Parathyroid adenoma (tissue), 2 donors: ENCODE measurements around the gene ULBP1.
A peak's percentile ranks its signal among the peaks of the same experiment; 100 is the strongest.
"Not testable (repeated sequence)": the region's sequence is repeated elsewhere in the genome, so short reads cannot be mapped to it uniquely, and the experiment has no call there.

Experiments used
- H2AFZ ChIP-seq: fragments of 300-600 bp; sonication (generic); one replicate; pipeline ENCODE4 v1.7.0; 2017; ENCODE audit warnings: antibody characterized with exemption, mild to moderate bottlenecking
- H3K27ac ChIP-seq: fragments of 300-600 bp; sonication (generic); one replicate; pipeline ENCODE4 v1.7.0; 2017
- H3K27me3 ChIP-seq: fragments of 300-600 bp; sonication (generic); one replicate; pipeline ENCODE4 v1.7.0; 2017; ENCODE audit warnings: low read length; ENCODE audit not compliant: control insufficient read depth, insufficient read depth
- H3K36me3 ChIP-seq: fragments of 300-600 bp; sonication (generic); one replicate; pipeline ENCODE4 v1.7.0; 2017; ENCODE audit warnings: low read length; ENCODE audit not compliant: control insufficient read depth, insufficient read depth
- H3K4me1 ChIP-seq: fragments of 300-600 bp; sonication (generic); one replicate; pipeline ENCODE4 v1.7.0; 2017; ENCODE audit warnings: control low read depth
- H3K4me2 ChIP-seq: fragments of 300-600 bp; sonication (generic); one replicate; pipeline ENCODE4 v1.7.0; 2017; ENCODE audit warnings: low read length
- H3K4me3 ChIP-seq: fragments of 300-600 bp; sonication (generic); one replicate; pipeline ENCODE4 v1.7.0; 2017; ENCODE audit warnings: low read depth, low read length
- H3K79me2 ChIP-seq: fragments of 300-600 bp; sonication (generic); one replicate; pipeline ENCODE4 v1.7.0; 2017; ENCODE audit warnings: control low read depth
- H3K9ac ChIP-seq: fragments of 300-600 bp; sonication (generic); one replicate; pipeline ENCODE4 v1.7.0; 2017; ENCODE audit warnings: mild to moderate bottlenecking
- H3K9me3 ChIP-seq: fragments of 300-600 bp; sonication (generic); one replicate; pipeline ENCODE4 v1.7.0; 2017; ENCODE audit warnings: low read length; ENCODE audit not compliant: control insufficient read depth
- CTCF ChIP-seq: fragments of 300-600 bp; sonication (generic); IDR thresholded peaks from one replicate; pipeline ENCODE4 v1.7.0; 2017; ENCODE audit warnings: antibody characterized with exemption, mild to moderate bottlenecking
- donor health status: primary hyperparathyroidism.

The ULBP1 gene

DNA sequence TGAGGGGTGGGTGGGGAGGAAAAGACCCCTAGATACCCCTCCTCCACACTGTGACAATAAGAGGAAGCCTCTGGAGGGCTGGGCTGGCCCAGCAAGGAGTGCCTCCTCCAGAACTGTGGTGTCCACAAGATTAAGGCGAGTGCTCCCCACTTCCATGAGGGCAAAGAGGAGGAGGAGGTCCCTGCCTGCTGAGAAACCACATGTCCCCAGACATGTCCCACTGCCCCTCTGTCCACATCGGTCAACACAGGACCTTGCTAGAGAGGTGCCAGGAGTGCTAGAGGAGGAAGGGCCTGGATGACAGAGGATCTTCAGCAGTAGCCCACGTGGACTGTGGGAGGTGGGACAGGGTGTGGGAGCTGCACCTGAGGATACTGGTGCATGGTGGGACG is 43.9 kb upstream of the ULBP1 start:
- H3K36me3 ChIP-seq = no peaks in the 10 kb centered on the region
- no peaks in the 10 kb centered on the region for H3K79me2 ChIP-seq
- H3K27ac ChIP-seq = no peak overlapping the region
- peaks cover 4% of the 10 kb centered on the region for H3K4me1 ChIP-seq
- H3K4me2 ChIP-seq = no peak overlapping the region
- TF ChIP-seq CTCF = no peak
- H3K9ac ChIP-seq = no peak overlapping the region
- H3K9me3 ChIP-seq = no peaks in the 10 kb centered on the region
- no peak overlapping the region for H3K4me3 ChIP-seq
- H3K27me3 ChIP-seq = no peaks in the 10 kb centered on the region
- no peak overlapping the region for H2AFZ ChIP-seq

- Histone ChIP-seq H3K27me3 (no peaks in the 10 kb centered on the region), H3K9ac (no peak overlapping the region)
- TF ChIP-seq CTCF = no peak
These were observed 42.4 kb upstream of the ULBP1 start for GRCh38 chr6:149921361-149921760.

DNA sequence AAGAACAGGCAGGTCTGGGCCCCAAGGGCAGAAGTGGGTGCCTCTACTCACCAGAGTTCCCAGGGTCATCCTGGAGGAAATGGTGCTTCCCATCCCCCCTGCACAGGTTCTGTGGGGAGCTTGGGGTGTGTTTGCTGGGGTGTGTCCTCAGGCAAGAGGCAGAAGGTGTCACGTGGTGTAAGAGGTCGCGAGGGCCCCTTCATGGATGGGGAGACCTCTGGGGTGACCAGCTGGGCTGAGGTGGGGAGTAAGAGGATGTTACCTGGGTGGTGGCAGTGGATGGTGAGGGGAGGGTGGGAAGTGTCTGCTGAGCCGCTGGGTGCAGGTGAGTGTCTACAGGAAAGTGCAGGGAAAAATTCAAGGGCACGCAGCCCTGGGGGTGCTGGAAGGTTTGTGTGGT is 41.7 kb upstream of the ULBP1 start:
- H3K4me2 ChIP-seq, H3K9ac ChIP-seq, H3K4me3 ChIP-seq, H2AFZ ChIP-seq, H3K36me3 ChIP-seq, H3K27ac ChIP-seq, H3K27me3 ChIP-seq, H3K79me2 ChIP-seq, H3K4me1 ChIP-seq, H3K9me3 ChIP-seq: not testable (repeated sequence)

More at GRCh38 chr6:149921361-149921760, 42.4 kb upstream of the ULBP1 start:
- Histone ChIP-seq H3K79me2 (no peaks in the 10 kb centered on the region), H2AFZ (no peak overlapping the region), H3K27ac (no peak overlapping the region), H3K4me2 (no peak overlapping the region), H3K4me1 (peaks cover 4% of the 10 kb centered on the region), H3K4me3 (no peak overlapping the region), H3K9me3 (no peaks in the 10 kb centered on the region), H3K36me3 (no peaks in the 10 kb centered on the region)

DNA sequence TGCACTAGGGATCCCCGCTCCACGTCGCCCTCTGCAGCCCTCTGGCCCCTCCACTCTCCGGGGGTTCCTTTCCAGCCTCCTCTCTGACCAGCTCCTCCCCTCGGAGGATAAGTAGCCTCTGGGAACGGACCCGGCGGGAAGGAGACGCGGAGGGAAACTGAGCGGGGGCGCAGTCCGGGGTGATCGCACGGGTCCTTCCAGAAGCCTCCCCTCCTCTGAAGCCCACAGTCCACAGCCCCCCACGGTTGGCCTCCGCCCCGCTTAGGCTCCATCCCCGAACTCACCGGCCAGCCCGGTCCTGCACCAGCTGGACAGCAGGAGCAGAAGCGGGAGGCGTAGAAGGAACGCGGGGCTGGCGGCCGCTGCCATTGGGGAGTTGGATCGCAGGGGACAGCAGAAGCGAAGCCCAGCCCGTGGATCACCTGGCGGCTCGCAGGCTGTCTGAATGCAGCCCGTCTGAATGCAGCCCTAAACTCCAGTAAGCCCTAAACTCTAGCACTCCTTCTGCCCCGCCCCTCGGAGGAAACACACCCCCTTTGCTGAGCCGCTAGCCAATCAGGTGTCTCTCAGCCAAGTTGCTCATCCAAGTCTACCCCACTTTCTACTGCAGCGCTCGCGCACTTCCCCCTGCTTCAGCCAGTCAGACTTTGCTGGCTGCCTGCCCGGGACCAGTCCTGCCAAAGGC is 41.0 kb upstream of the ULBP1 start, which contains the start of gene RAET1G:
Gene RAET1G (minus strand): TSS at position 480 of the 685 bp plus-strand sequence. CDS start 111 bp downstream, at position 369.
- H3K36me3 ChIP-seq = no peaks in the 10 kb centered on the region
- no peak within 1 kb of the TSS for H3K9ac ChIP-seq
- H3K4me2 ChIP-seq = peak within 1 kb of the TSS; percentile 93
- no peak for TF ChIP-seq CTCF
- peak within 1 kb of the TSS; percentile 91 for H2AFZ ChIP-seq
- H3K4me3 ChIP-seq = peak within 1 kb of the TSS; percentile 46
- H3K4me1 ChIP-seq = peaks cover 4% of the 10 kb centered on the region
- no peak within 1 kb of the TSS for H3K27ac ChIP-seq
- no peaks in the 10 kb centered on the region for H3K27me3 ChIP-seq
- H3K79me2 ChIP-seq = no peaks in the 10 kb centered on the region
- no peaks in the 10 kb centered on the region for H3K9me3 ChIP-seq

GRCh38 chr6:149923327-149923986 is 40.3 kb upstream of the ULBP1 start:
- H3K27ac ChIP-seq = no peak overlapping the region
- peaks cover 4% of the 10 kb centered on the region for H3K4me1 ChIP-seq
- no peak for TF ChIP-seq CTCF
- H3K9me3 ChIP-seq = no peaks in the 10 kb centered on the region
- H3K27me3 ChIP-seq = no peaks in the 10 kb centered on the region
- H3K4me3 ChIP-seq = peak overlapping the region; percentile 46
- no peak overlapping the region for H3K9ac ChIP-seq
- peak overlapping the region; percentile 91 for H2AFZ ChIP-seq
- peak overlapping the region; percentile 93 for H3K4me2 ChIP-seq
- H3K36me3 ChIP-seq = no peaks in the 10 kb centered on the region
- H3K79me2 ChIP-seq = no peaks in the 10 kb centered on the region
